ENCODE results near the gene AKAP6.

- TF ChIP-seq CTCF (conservative IDR thresholded peaks at IDR 0.05; ENCODE audit: low read length) (no peak), EZH2phosphoT487 (IDR thresholded peaks at IDR 0.05; ENCODE audit: borderline replicate concordance, low read depth, low read length) (no peak)
These were observed 103.9 kb downstream of the AKAP6 start for GRCh38 chr14:32432813-32433538.

Data from OCI-LY7 (cell line).